SK-N-MC (cell line): ENCODE results near the gene EMD.
A peak's percentile ranks its signal among the peaks of the same experiment; 100 is the strongest.

ENCODE experiments used
- DNase-seq: peaks from one replicate; pipeline ENCODE4 v3.0.0-alpha.2; 2011; ENCODE audit warnings: low read depth, low spot score
- H3K27ac ChIP-seq: fragments of 200-600 bp; sonication (generic); 2 replicates; pipeline ENCODE4 v1.5.1; 2016; ENCODE audit warnings: mixed run types
- H3K36me3 ChIP-seq: fragments of 200-600 bp; sonication (generic); 2 replicates; pipeline ENCODE4 v1.6.1; 2017; ENCODE audit warnings: antibody characterized with exemption, low read length, mixed read lengths; ENCODE audit not compliant: insufficient read depth
- H3K4me3 ChIP-seq: fragments of 200-600 bp; sonication (generic); 2 replicates; pipeline ENCODE4 v1.5.1; 2016
- H3K9ac ChIP-seq: fragments of 200-600 bp; sonication (generic); 2 replicates; pipeline ENCODE4 v1.8.0; 2017; ENCODE audit warnings: mixed run types, mixed read lengths; ENCODE audit not compliant: insufficient read length
- H3K9me3 ChIP-seq: fragments of 200-600 bp; sonication (generic); 2 replicates; pipeline ENCODE4 v1.6.1; 2017; ENCODE audit warnings: low read depth, mild to moderate bottlenecking, antibody characterized with exemption, low read length, moderate library complexity, mixed read lengths
- EZH2 ChIP-seq: fragments of 200-600 bp; sonication (generic); IDR thresholded peaks from one replicate; pipeline ENCODE4 v1.6.1; 2017; ENCODE audit warnings: antibody characterized with exemption
- FOXP2 ChIP-seq: optimal IDR thresholded peaks from 2 replicates; pipeline ENCODE3; 2011; ENCODE audit warnings: mild to moderate bottlenecking, moderate library complexity; ENCODE audit not compliant: insufficient read depth; ENCODE audit errors: extremely low read length, control extremely low read depth
- POLR2AphosphoS5 ChIP-seq: IDR thresholded peaks from 2 replicates; pipeline ENCODE4 v1.6.1; 2012; ENCODE audit warnings: mild to moderate bottlenecking, low read depth, low read length, borderline replicate concordance

The EMD gene

GRCh38 chrX:154413142-154413541, 34.0 kb downstream of the EMD start:
- no peak for DNase-seq
- TF ChIP-seq EZH2: no peak
- no peak for TF ChIP-seq FOXP2
- TF ChIP-seq POLR2AphosphoS5: no peak
- Histone ChIP-seq H3K36me3 (no peaks in the 10 kb centered on the region), H3K27ac (no peak overlapping the region), H3K9me3 (no peaks in the 10 kb centered on the region), H3K4me3 (no peak overlapping the region), H3K9ac (no peak overlapping the region)

- no peak overlapping the region for H3K4me3 ChIP-seq
- DNase-seq: no peak
- H3K36me3 ChIP-seq: no peaks in the 10 kb centered on the region
- H3K9ac ChIP-seq: no peak overlapping the region
- H3K9me3 ChIP-seq: no peaks in the 10 kb centered on the region
- 0 out of 2 replicates have a peak overlapping the region, but pooled peaks have one; percentile 25 for H3K27ac ChIP-seq
- TF ChIP-seq POLR2AphosphoS5 (no peak), EZH2 (no peak), FOXP2 (no peak)
Observed at GRCh38 chrX:154417157-154417556, 38.1 kb downstream of the EMD start.

GRCh38 chrX:154419189-154419588, 40.1 kb downstream of the EMD start:
- H3K27ac ChIP-seq: no peak overlapping the region
- TF ChIP-seq POLR2AphosphoS5 (no peak), EZH2 (no peak), FOXP2 (no peak)
- H3K9me3 ChIP-seq: no peaks in the 10 kb centered on the region
- DNase-seq: no peak
- H3K4me3 ChIP-seq: no peak overlapping the region
- H3K36me3 ChIP-seq: no peaks in the 10 kb centered on the region
- no peak overlapping the region for H3K9ac ChIP-seq

- DNase-seq: no peak
- Histone ChIP-seq H3K27ac (no peak overlapping the region), H3K9me3 (no peaks in the 10 kb centered on the region), H3K9ac (no peak overlapping the region), H3K36me3 (no peaks in the 10 kb centered on the region), H3K4me3 (no peak overlapping the region)
- no peak for TF ChIP-seq EZH2
Observed at GRCh38 chrX:154419688-154420401, 40.8 kb downstream of the EMD start.

GRCh38 chrX:154420402-154420756, 41.3 kb downstream of the EMD start:
- no peak overlapping the region for H3K9ac ChIP-seq
- no peaks in the 10 kb centered on the region for H3K36me3 ChIP-seq
- DNase-seq: no peak
- H3K4me3 ChIP-seq: no peak overlapping the region
- no peaks in the 10 kb centered on the region for H3K9me3 ChIP-seq
- TF ChIP-seq POLR2AphosphoS5 (no peak), EZH2 (no peak), FOXP2 (no peak)
- no peak overlapping the region for H3K27ac ChIP-seq

GRCh38 chrX:154426916-154427770, 48.0 kb downstream of the EMD start:
- no peaks in the 10 kb centered on the region; the same call in 1 of the 2 replicates for H3K36me3 ChIP-seq
- H3K9me3 ChIP-seq: no peaks in the 10 kb centered on the region
- no peak overlapping the region for H3K4me3 ChIP-seq
- no peak overlapping the region for H3K9ac ChIP-seq
- no peak for TF ChIP-seq POLR2AphosphoS5
- TF ChIP-seq EZH2: no peak
- TF ChIP-seq FOXP2: no peak
- DNase-seq: no peak
- H3K27ac ChIP-seq: no peak overlapping the region

GRCh38 chrX:154428176-154429171, 49.4 kb downstream of the EMD start, which contains the start of gene ATP6AP1:
TSS of gene ATP6AP1 (plus strand) at chrX:154428677. CDS start at chrX:154428693, 16 bp downstream.
- peak within 1 kb of the TSS; percentile 81 for H3K4me3 ChIP-seq
- no peaks in the 10 kb centered on the region; the same call in 1 of the 2 replicates for H3K36me3 ChIP-seq
- no peaks in the 10 kb centered on the region for H3K9me3 ChIP-seq
- TF ChIP-seq POLR2AphosphoS5: peak; percentile 73; the same call in 1 of the 2 replicates
- TF ChIP-seq EZH2: no peak
- H3K27ac ChIP-seq: 0 out of 2 replicates have a peak within 1 kb of the TSS, but pooled peaks have one; percentile 21
- H3K9ac ChIP-seq: peak within 1 kb of the TSS; percentile 66
- DNase-seq: peak; percentile 68
